GM12874 (cell line): Measurements from ENCODE around the gene RETREG3.

ENCODE experiments used
- TF ChIP-seq, protein P1 (sequence below): IDR thresholded peaks from 2 replicates; pipeline ENCODE4 v1.5.1; 2011; ENCODE audit warnings: low read depth, mild to moderate bottlenecking, control low read depth, low read length, moderate library complexity; ENCODE audit not compliant: insufficient read depth

Gene RETREG3

DNA sequence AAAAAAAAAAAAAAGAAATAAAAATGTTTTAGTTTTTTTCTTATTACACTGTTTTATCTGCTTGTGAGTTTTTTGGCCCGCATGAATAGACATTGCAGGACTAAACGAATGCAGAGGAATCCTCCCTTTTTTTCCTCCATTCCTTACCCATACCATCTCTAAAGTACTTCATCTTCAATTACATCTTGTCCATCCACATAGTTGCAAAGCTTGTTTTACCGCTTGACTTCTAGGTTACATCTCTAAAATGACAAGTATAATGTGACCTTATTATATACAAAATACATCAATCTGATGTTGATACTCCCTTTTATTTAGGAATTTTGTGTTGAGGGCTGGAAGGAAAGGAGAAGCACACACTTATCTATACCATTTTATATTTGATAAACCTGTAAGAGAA is 12.8 kb downstream of the RETREG3 start:
- TF ChIP-seq, protein P1, sequence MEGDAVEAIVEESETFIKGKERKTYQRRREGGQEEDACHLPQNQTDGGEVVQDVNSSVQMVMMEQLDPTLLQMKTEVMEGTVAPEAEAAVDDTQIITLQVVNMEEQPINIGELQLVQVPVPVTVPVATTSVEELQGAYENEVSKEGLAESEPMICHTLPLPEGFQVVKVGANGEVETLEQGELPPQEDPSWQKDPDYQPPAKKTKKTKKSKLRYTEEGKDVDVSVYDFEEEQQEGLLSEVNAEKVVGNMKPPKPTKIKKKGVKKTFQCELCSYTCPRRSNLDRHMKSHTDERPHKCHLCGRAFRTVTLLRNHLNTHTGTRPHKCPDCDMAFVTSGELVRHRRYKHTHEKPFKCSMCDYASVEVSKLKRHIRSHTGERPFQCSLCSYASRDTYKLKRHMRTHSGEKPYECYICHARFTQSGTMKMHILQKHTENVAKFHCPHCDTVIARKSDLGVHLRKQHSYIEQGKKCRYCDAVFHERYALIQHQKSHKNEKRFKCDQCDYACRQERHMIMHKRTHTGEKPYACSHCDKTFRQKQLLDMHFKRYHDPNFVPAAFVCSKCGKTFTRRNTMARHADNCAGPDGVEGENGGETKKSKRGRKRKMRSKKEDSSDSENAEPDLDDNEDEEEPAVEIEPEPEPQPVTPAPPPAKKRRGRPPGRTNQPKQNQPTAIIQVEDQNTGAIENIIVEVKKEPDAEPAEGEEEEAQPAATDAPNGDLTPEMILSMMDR, result no peak

DNA sequence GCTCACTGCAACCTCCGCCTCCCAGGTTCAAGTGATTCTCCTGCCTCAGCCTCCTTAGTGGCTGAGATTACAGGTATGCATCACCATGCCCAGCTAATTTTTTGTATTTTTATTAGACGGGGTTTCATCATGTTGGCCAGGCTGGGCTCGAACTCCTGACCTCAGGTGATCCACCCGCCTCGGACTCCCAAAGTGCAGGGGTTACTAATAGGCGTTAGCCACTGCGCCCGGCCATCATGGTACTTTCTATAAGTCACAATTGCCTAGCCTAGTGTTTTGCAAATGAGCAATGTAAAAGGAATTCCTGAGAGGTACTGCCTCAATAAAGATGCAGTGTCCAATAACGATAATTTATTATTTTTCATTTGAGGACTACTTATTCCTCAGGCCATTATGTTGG is 17.8 kb downstream of the RETREG3 start:
- TF ChIP-seq, protein P1, result no peak

GRCh38 chr17:42590886-42591285 is 18.3 kb downstream of the RETREG3 start:
- TF ChIP-seq, protein P1, result no peak

DNA sequence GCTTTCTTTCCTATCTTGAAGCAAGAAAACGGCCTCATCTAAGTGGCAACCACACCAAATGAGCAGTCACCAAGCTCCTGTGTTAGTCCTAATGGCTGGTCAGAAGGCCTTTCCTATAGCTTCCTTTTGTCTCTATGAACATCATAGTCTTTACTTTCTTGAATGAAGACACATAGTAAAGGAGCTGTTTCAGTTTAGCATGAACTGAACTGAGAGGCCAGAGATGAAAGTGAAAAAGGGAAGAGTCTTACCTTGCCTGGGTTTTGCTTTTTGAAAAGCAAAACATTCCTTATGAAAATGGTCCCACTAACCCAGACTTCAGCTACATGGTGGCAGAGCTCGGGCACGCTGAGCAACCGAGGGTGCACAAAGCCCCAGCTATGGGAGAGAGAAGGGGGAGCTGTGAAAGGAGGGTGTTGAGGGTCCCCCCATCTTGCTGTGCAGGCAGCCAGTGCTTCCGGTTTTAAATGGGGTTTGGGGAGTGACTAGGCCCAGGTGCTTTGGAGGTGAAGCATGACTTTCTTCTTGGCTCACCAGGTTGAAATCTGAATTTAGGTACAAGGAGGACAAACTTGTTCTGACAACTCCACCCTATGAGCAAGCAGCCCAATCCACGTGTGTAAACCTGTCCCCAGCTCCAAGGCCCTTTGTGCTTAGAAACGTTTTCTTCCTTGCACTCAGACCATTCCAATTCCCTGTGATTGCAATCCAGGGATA is 22.5 kb downstream of the RETREG3 start:
- TF ChIP-seq, protein P1, result no peak

DNA sequence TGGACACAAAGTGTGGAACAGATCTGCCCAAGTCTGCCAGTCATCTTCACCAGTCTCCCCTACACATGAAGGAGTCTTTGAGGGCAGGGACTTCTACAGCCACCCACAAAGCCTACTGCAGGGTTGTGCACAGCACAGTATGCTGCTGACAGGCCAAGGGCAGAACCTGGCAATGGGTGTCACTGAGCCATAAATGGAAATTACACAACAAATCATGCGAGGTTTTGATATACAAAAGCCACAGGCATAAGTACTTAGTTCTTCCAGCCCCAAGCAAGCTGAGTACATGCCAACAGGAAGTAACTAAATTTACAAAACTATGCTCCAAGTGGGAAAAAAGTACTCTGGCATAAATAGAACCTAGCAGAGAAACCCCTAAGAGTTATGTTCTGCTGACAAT is 23.8 kb downstream of the RETREG3 start:
- TF ChIP-seq, protein P1, result no peak

- TF ChIP-seq, protein P1, result no peak
Observed at GRCh38 chr17:42584880-42585279, 24.3 kb downstream of the RETREG3 start.

DNA sequence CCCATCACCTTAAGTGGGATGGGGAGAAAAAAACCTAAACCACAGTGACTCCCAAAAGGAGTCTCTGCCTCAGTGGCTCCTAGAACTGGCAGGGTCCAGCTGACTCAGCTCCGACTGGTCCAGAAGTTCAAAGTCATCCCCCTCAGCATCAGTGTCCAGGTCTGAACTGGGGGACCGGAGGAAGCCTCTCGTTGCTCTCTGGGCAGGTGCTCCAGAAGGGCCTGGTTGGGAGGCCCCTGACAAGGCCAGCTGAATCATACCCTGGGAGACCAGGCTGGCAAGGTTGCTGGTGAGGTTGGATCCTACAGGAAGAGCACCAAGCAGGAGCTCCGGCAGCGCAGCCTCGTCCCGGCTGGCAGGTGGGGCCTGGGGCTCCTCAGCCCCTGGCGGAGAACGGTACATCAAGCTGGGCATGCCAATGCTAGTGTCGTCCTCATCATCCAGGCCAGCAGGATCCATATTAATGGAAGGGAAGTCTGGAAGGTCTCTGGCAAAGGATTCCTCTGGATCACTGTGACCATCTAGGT is 27.4 kb downstream of the RETREG3 start:
- TF ChIP-seq, protein P1, result no peak
